ENCODE data around the gene IRF1. TPM values are rescaled to one million over a fixed set of nuclear protein-coding genes. Genes with fewer than 3 reads are reported as not detected.

The IRF1 gene
- total and polyA plus RNA-seq, 12 donors: 3.0 to 116 (median 20.1) TPM

- peaks cover 20 to 68% of the 10 kb centered on the region in 2 donors for H3K4me1 ChIP-seq (replicated peaks in 1 of 2)
- TF ChIP-seq POLR2A (IDR thresholded peaks at IDR 0.05) (no peak), CTCF (IDR thresholded peaks at IDR 0.05) (no peak)
- H3K36me3 ChIP-seq (replicated peaks in 1 of 2): no peaks in the 10 kb centered on the region
- no peak overlapping the region for H3K4me3 ChIP-seq
- no peaks in the 10 kb centered on the region for H3K27me3 ChIP-seq
- H3K9me3 ChIP-seq (replicated peaks in 1 of 3): no peaks in the 10 kb centered on the region
- 81 to 87% (median 85%) methylated on average over 2 of the region's 2 CpGs for WGBS, 4 donors
- DNase-seq: no peak
- intact Hi-C loops (cut with DNase I): no loop called here
- H3K27ac ChIP-seq: no peak overlapping the region
Measured at GRCh38 chr5:132461569-132462070, 29.0 kb downstream of the IRF1 start.

- TF ChIP-seq CTCF (IDR thresholded peaks at IDR 0.05): no peak
- no peak for TF ChIP-seq POLR2A (IDR thresholded peaks at IDR 0.05)
Measured at GRCh38 chr5:132460846-132461568, 29.6 kb downstream of the IRF1 start.

DNA sequence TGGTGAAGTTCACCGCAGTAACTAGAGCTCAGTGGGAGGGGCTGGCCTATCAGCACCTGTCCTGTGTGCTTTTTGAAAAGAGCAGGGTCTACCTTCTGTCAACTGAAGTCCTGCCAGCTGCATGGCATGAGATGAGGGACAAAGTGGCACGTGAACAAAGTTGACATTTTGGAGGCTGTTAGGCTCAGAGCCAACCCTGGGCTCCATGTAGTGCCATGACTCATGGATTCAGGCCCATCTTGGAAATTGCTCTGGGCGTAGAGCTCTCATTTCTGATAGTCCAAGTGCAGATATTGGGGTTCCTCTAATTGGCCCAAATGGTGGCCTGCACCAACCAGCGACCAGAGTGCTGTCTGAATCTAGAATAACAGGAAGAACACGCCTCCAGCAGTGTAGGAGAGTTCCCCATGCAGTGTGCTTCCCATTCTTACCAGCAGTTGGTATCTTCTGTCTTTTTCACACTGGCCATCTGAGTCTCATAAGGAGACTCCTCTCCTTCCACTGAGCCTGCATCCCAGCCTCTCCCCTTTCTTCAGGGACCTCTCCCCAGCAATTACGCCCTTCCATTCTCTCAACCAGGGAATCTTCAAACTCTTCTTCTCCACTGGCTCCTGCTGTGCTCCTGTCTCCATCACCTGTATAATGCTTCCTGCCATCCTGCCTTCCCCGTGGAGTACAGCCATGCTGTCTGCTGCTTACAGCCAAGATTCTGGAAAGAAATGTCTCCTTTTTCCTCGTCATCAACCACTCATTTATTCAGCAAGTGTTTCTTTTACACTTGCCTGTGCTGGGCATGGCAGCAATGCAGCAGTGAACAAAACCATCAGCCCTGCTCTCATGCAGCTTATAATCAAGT, 30.4 kb downstream of the IRF1 start:
- peak in 5 of 6 experiments; percentile 5 to 27 (median 18) for TF ChIP-seq CTCF (IDR thresholded peaks at IDR 0.05)
- TF ChIP-seq POLR2A (IDR thresholded peaks at IDR 0.05): no peak
- 67 to 74% (median 71%) methylated on average over 6 to 8 of the region's 8 CpGs for WGBS, 4 donors
- Histone ChIP-seq H3K9me3 (replicated peaks in 1 of 3) (no peaks in the 10 kb centered on the region), H3K4me3 (no peak overlapping the region), H3K27ac (peak overlapping the region in 2 of 5 donors; percentile 23 to 61), H3K27me3 (no peaks in the 10 kb centered on the region), H3K4me1 (replicated peaks in 1 of 2) (peaks cover 21 to 68% of the 10 kb centered on the region in 2 donors), H3K36me3 (replicated peaks in 1 of 2) (no peaks in the 10 kb centered on the region)
- DNase-seq: peak in 6 of 7 donors; percentile 43 to 70 (median 59)
- intact Hi-C loops (cut with DNase I): no loop called here

More at GRCh38 chr5:132460846-132461568, 29.6 kb downstream of the IRF1 start:
- DNase-seq: peak in 2 of 7 donors; percentile 9 to 46
- Histone ChIP-seq H3K27ac (no peak overlapping the region), H3K27me3 (no peaks in the 10 kb centered on the region), H3K4me3 (no peak overlapping the region), H3K36me3 (replicated peaks in 1 of 2) (no peaks in the 10 kb centered on the region), H3K9me3 (replicated peaks in 1 of 3) (no peaks in the 10 kb centered on the region), H3K4me1 (replicated peaks in 1 of 2) (peaks cover 21 to 68% of the 10 kb centered on the region in 2 donors)
- WGBS, 4 donors: 64 to 88% (median 76%) methylated on average over 5 of the region's 5 CpGs
- intact Hi-C loops (cut with DNase I): no loop called here
